K562 (cell line): ENCODE results near the gene INSIG1. TPM values are rescaled to one million over a fixed set of nuclear protein-coding genes. Genes with fewer than 3 reads are reported as not detected.

Experiments
- ADNP ChIP-seq: fragments of 200-800 bp; sonication (Bioruptor generic); IDR thresholded peaks from 2 replicates; pipeline ENCODE4 v1.6.1; 2016; ENCODE audit warnings: missing genetic modification characterization, missing compliant biosample characterization
- BRD4 ChIP-seq: fragments of 200-600 bp; sonication (generic); IDR thresholded peaks from 2 replicates; pipeline ENCODE4 v1.6.1; 2017; ENCODE audit warnings: inconsistent platforms
- ETV6 ChIP-seq, 3 experiments: fragments of 150-350 bp in 1 of 3; sonication (generic) in 1 of 3; formaldehyde crosslinking in 1 of 3; IDR thresholded peaks; 2 replicates each; pipeline versions ENCODE4 v1.6.1 to v1.8.0; 2014 to 2022; ENCODE audit warnings: borderline replicate concordance in 2 of 3, low read depth in 2 of 3, antibody characterized with exemption in 1 of 3, low read length in 1 of 3, mild to moderate bottlenecking in 1 of 3, missing genetic modification reagents in 1 of 3
- GTF2E2 ChIP-seq: fragments of 200-800 bp; sonication (Bioruptor generic); IDR thresholded peaks from 2 replicates; pipeline ENCODE4 v1.6.1; 2016; ENCODE audit warnings: missing genetic modification characterization, missing compliant biosample characterization
- MTA2 ChIP-seq: fragments of 450-650 bp; IDR thresholded peaks from 2 replicates; pipeline ENCODE4 v1.6.1; 2016; ENCODE audit warnings: low read depth
- NCOA4 ChIP-seq: fragments of 450-650 bp; IDR thresholded peaks from 2 replicates; pipeline ENCODE4 v1.6.1; 2018; ENCODE audit warnings: mild to moderate bottlenecking; ENCODE audit not compliant: partially characterized antibody
- NKRF ChIP-seq: fragments of 450-650 bp; IDR thresholded peaks from 2 replicates; pipeline ENCODE4 v1.6.1; 2016; ENCODE audit warnings: borderline replicate concordance
- POLR2A ChIP-seq: fragments of 450-650 bp; conservative IDR thresholded peaks from 2 replicates; pipeline ENCODE4 v1.6.1; 2016
- PRMT5 ChIP-seq: sonication (generic); formaldehyde crosslinking; IDR thresholded peaks from 2 replicates; pipeline ENCODE4 v1.5.0; 2020; ENCODE audit warnings: missing genetic modification reagents
- SIX5 ChIP-seq, 2 experiments: IDR thresholded peaks; 2 replicates each; pipeline ENCODE4 v1.6.1; 2011; ENCODE audit warnings: low read length in 2 of 2, borderline replicate concordance in 1 of 2, low read depth in 1 of 2, mild to moderate bottlenecking in 1 of 2, moderate library complexity in 1 of 2; ENCODE audit not compliant: insufficient read depth in 1 of 2
- SREBF1 ChIP-seq: fragments of 150-350 bp; IDR thresholded peaks from 2 replicates; pipeline ENCODE4 v1.6.1; 2014; ENCODE audit warnings: antibody characterized with exemption, low read depth, low read length, borderline replicate concordance
- SRSF1 ChIP-seq: fragments of 200-400 bp; formaldehyde crosslinking; IDR thresholded peaks from 2 replicates; pipeline ENCODE4 v1.6.1; 2017; ENCODE audit warnings: mild to moderate bottlenecking, low read depth, low read length, moderate library complexity
- SRSF3 ChIP-seq: fragments of 200-400 bp; formaldehyde crosslinking; IDR thresholded peaks from 2 replicates; pipeline ENCODE4 v1.6.1; 2016; ENCODE audit warnings: mild to moderate bottlenecking, low read length, moderate library complexity; ENCODE audit not compliant: insufficient read depth
- SRSF9 ChIP-seq: fragments of 200-400 bp; formaldehyde crosslinking; IDR thresholded peaks from 2 replicates; pipeline ENCODE4 v1.6.1; 2017; ENCODE audit warnings: low read depth, low read length, borderline replicate concordance
- THAP7 ChIP-seq: fragments of 250-450 bp; sonication (Bioruptor Pico); IDR thresholded peaks from 2 replicates; pipeline ENCODE4 v1.5.0; 2021
- THRA ChIP-seq: fragments of 450-650 bp; IDR thresholded peaks from 2 replicates; pipeline ENCODE4 v1.6.1; 2017; ENCODE audit warnings: mild to moderate bottlenecking, moderate library complexity
- XRCC3 ChIP-seq: fragments of 450-650 bp; IDR thresholded peaks from 2 replicates; pipeline ENCODE4 v1.6.1; 2017; ENCODE audit warnings: mild to moderate bottlenecking, moderate library complexity
- ZFP36 ChIP-seq: fragments of 150-350 bp; IDR thresholded peaks from 2 replicates; pipeline ENCODE4 v1.6.1; 2018; ENCODE audit warnings: low read length, low read depth; ENCODE audit not compliant: partially characterized antibody
- ZNF280A ChIP-seq: fragments of 450-650 bp; IDR thresholded peaks from 2 replicates; pipeline ENCODE4 v1.6.1; 2018; ENCODE audit warnings: mild to moderate bottlenecking, low read depth; ENCODE audit not compliant: partially characterized antibody
- ZNF3 ChIP-seq: fragments of 250-450 bp; sonication (Bioruptor Pico); IDR thresholded peaks from 2 replicates; pipeline ENCODE4 v1.5.0; 2021; ENCODE audit warnings: mild to moderate bottlenecking, moderate library complexity
- ZNF583 ChIP-seq: fragments of 250-450 bp; sonication (Bioruptor Pico); IDR thresholded peaks from 2 replicates; pipeline ENCODE4 v1.4.0; 2020
- ZNF830 ChIP-seq: fragments of 250-450 bp; sonication (Bioruptor Pico); IDR thresholded peaks from 2 replicates; pipeline ENCODE4 v1.5.0; 2021; ENCODE audit warnings: mild to moderate bottlenecking
- ZZZ3 ChIP-seq: fragments of 450-650 bp; IDR thresholded peaks from 2 replicates; pipeline ENCODE4 v1.6.1; 2016; ENCODE audit warnings: antibody characterized with exemption, mild to moderate bottlenecking, moderate library complexity
- polyA plus RNA-seq, 8 experiments: library from polyadenylated mRNA; depleted of rRNA in 4 of 8; stranded (reverse) in 5 of 8; unstranded in 3 of 8; fragments of >200 nt; fragmentation: Nextera tagmentation in 2 of 8; fragmentation: Illumina TruSeq in 1 of 8; extraction: Ambion mirVana in 2 of 8; extraction: Trizol in 1 of 8; gene quantifications; 2 replicates each; pipeline versions ENCODE4 v1.2.1 to v1.2.3, GENCODE V29; 2011 to 2014; ENCODE audit warnings: inconsistent platforms in 1 of 8, missing spikeins in 1 of 8
- total RNA-seq, 7 experiments: library from RNA; depleted of rRNA in 6 of 7; stranded (reverse); fragments of >200 nt in 6 of 7; fragmentation: Illumina TruSeq in 2 of 7; extraction: Trizol in 2 of 7; gene quantifications; 2 replicates each; pipeline versions ENCODE4 v1.2.1 to v1.2.3, GENCODE V29; 2011 to 2021; ENCODE audit warnings: low replicate concordance in 1 of 7

The INSIG1 gene
- total and polyA plus RNA-seq, 9 of the 15 experiments (the other 6 are each of a cell fraction or from before 2014, with no cell fraction given), result 57.1 to 787 (median 238) TPM

GRCh38 chr7:155300641-155301452 is 3.2 kb downstream of the INSIG1 start (continued):
- TF ChIP-seq ZFP36 (no peak), ZZZ3 (no peak), ZNF583 (CRISPR knock-in tag) (0 out of 2 replicates have a peak, but pooled peaks have one; percentile 36), SREBF1 (no peak), SRSF9 (no peak), ZNF3 (CRISPR knock-in tag) (no peak), ADNP (tag) (no peak), NKRF (peak; percentile 59), ZNF280A (no peak), XRCC3 (no peak), POLR2A (peak; percentile 50), THRA (no peak), PRMT5 (CRISPR knock-in tag) (no peak), NCOA4 (no peak), THAP7 (CRISPR knock-in tag) (no peak), SIX5 (IDR thresholded peaks at IDR 0.05; ENCODE audit: borderline replicate concordance in 1 of 2, insufficient read depth in 1 of 2, low read depth in 1 of 2, low read length in 2 of 2) (no peak), GTF2E2 (tag) (no peak), ETV6 (IDR thresholded peaks at IDR 0.05; ENCODE audit: borderline replicate concordance in 1 of 2, low read depth in 2 of 2, low read length in 1 of 2) (no peak; a peak in 1 of 4 replicates), ETV6 (CRISPR knock-in tag; IDR thresholded peaks at IDR 0.05; ENCODE audit: borderline replicate concordance) (no peak), SRSF1 (no peak), ZNF830 (CRISPR knock-in tag) (no peak), BRD4 (no peak), MTA2 (no peak), SRSF3 (no peak)
